HCT116 (cell line): Measurements from ENCODE around the gene LCN9. TPM values are rescaled to one million over a fixed set of nuclear protein-coding genes. Genes with fewer than 3 reads are reported as not detected.

ENCODE experiments used
- ATAC-seq: fragments of 200-7000 bp; cut with Tn5 transposase; 2 replicates; pipeline ENCODE4 v1.9.1; 2020; ENCODE audit warnings: mild to moderate bottlenecking, moderate library complexity
- BruUV-seq: library from RNA; stranded (reverse); fragments of 400-500 nt; replicated peaks from 2 replicates; lab custom pipeline; 2021; lab: Mats Ljungman, UMichigan
- CTCF ChIA-PET: fragments of 300-600 bp; sonication (Branson Sonifier 250); formaldehyde crosslinking; loops from one replicate; lab custom pipeline; 2021; ENCODE audit warnings: antibody characterized with exemption; lab: Charles Lee
- POLR2A ChIA-PET: fragments of 300-600, 350-600 bp; sonication (Branson Sonifier 250); formaldehyde crosslinking; loops from one replicate; lab custom pipeline; 2021; ENCODE audit warnings: antibody characterized with exemption; lab: Charles Lee
- RAD21 ChIA-PET, 2 experiments: fragments of 300-600 bp; sonication (Branson Sonifier 250); formaldehyde crosslinking; loops; one replicate each; lab custom pipeline; 2023; ENCODE audit warnings: low total read pairs in 2 of 2; ENCODE audit not compliant: uncharacterized antibody in 2 of 2, unreplicated experiment in 2 of 2, low non-redundant PET in 1 of 2; lab: Charles Lee
- DNase-seq: peaks from one replicate; pipeline ENCODE4 v3.0.0-alpha.2; 2010; ENCODE audit warnings: low read depth, low spot score
- H2AFZ ChIP-seq: fragments of 200-600 bp; shearing (Covaris generic), sonication (generic); 2 replicates; pipeline ENCODE4 v1.6.1; 2017; ENCODE audit warnings: low read depth, mixed run types, mixed read lengths, antibody characterized with exemption, low read length; ENCODE audit not compliant: poor library complexity, severe bottlenecking
- H3K27ac ChIP-seq: 2 replicates; pipeline ENCODE4 v1.5.1; 2012; ENCODE audit warnings: low read depth, low read length
- H3K27me3 ChIP-seq: fragments of 200-600 bp; sonication (generic); 2 replicates; pipeline ENCODE4 v1.6.1; 2016; ENCODE audit warnings: mixed run types, low read length, mixed read lengths; ENCODE audit not compliant: insufficient read depth
- H3K36me3 ChIP-seq, 2 experiments: fragments of 200-500 bp in 1 of 2; fragments of 200-600 bp in 1 of 2; sonication (Bioruptor generic) in 1 of 2; sonication (generic) in 1 of 2; 2 replicates each; pipeline versions ENCODE4 v1.5.1 to v1.6.1; 2014 to 2016; ENCODE audit warnings: low read length in 2 of 2, inconsistent platforms in 1 of 2, mixed read lengths in 1 of 2, mixed run types in 1 of 2; ENCODE audit not compliant: insufficient read depth in 2 of 2, control insufficient read depth in 1 of 2
- H3K4me1 ChIP-seq, 2 experiments: fragments of 200-600 bp in 1 of 2; sonication (generic) in 1 of 2; 2 replicates each; pipeline versions ENCODE4 v1.5.1 to v1.6.1; 2012 to 2017; ENCODE audit warnings: low read length in 2 of 2, inconsistent platforms in 1 of 2, mild to moderate bottlenecking in 1 of 2, mixed read lengths in 1 of 2, mixed run types in 1 of 2, moderate library complexity in 1 of 2; ENCODE audit not compliant: insufficient read depth in 2 of 2, control insufficient read depth in 1 of 2
- H3K4me2 ChIP-seq: fragments of 200-600 bp; sonication (generic); 2 replicates; pipeline ENCODE4 v1.6.1; 2017; ENCODE audit warnings: mixed run types, low read length, mixed read lengths
- H3K4me3 ChIP-seq, 2 experiments: fragments of 200-600 bp in 1 of 2; sonication (generic) in 1 of 2; replicated peaks in 1 of 2; 2 replicates each; pipeline ENCODE4 v1.5.1; 2011 to 2016; ENCODE audit warnings: low read length in 2 of 2, control low read depth in 1 of 2, low read depth in 1 of 2, mild to moderate bottlenecking in 1 of 2, mixed read lengths in 1 of 2, mixed run types in 1 of 2
- H3K79me2 ChIP-seq: fragments of 200-600 bp; sonication (generic); 2 replicates; pipeline ENCODE4 v1.6.1; 2017; ENCODE audit warnings: mild to moderate bottlenecking, mixed run types, low read length, moderate library complexity, mixed read lengths; ENCODE audit not compliant: insufficient read depth
- H3K9ac ChIP-seq: fragments of 200-600 bp; sonication (generic); 2 replicates; pipeline ENCODE4 v1.6.1; 2016; ENCODE audit warnings: low read length, mixed read lengths
- H3K9me2 ChIP-seq: fragments of 200-600 bp; sonication (generic), shearing (Covaris generic); 2 replicates; pipeline ENCODE4 v1.6.1; 2017; ENCODE audit warnings: mixed run types, mild to moderate bottlenecking, moderate library complexity; ENCODE audit not compliant: insufficient read depth
- H3K9me3 ChIP-seq, 2 experiments: fragments of 200-500 bp in 1 of 2; fragments of 200-600 bp in 1 of 2; sonication (Bioruptor generic) in 1 of 2; sonication (generic) in 1 of 2; 2 replicates each; pipeline ENCODE4 v1.6.1; 2014 to 2017; ENCODE audit warnings: low read length in 2 of 2, mixed read lengths in 2 of 2, inconsistent platforms in 1 of 2, low read depth in 1 of 2, mild to moderate bottlenecking in 1 of 2, mixed run types in 1 of 2, moderate library complexity in 1 of 2; ENCODE audit not compliant: control insufficient read depth in 1 of 2, insufficient read depth in 1 of 2
- H4K20me1 ChIP-seq: fragments of 200-600 bp; sonication (generic), shearing (Covaris generic); 2 replicates; pipeline ENCODE4 v1.6.1; 2017; ENCODE audit warnings: mixed run types, mild to moderate bottlenecking, moderate library complexity; ENCODE audit not compliant: insufficient read depth
- CBX3 ChIP-seq: IDR thresholded peaks from 2 replicates; pipeline ENCODE4 v1.6.1; 2012; ENCODE audit warnings: low read depth
- CEBPB ChIP-seq: IDR thresholded peaks from 2 replicates; pipeline ENCODE4 v1.6.1; 2012; ENCODE audit warnings: low read depth
- CTCF ChIP-seq, 3 experiments: fragments of 200-600 bp in 1 of 3; sonication (generic) in 1 of 3; IDR thresholded peaks in 2 of 3; conservative IDR thresholded peaks in 1 of 3; 2 replicates each; pipeline ENCODE4 v1.5.1; 2012 to 2017; ENCODE audit warnings: low read depth in 2 of 3, low read length in 2 of 3, antibody characterized with exemption in 1 of 3, borderline replicate concordance in 1 of 3, control low read depth in 1 of 3, mild to moderate bottlenecking in 1 of 3, mixed read lengths in 1 of 3, mixed run types in 1 of 3, moderate library complexity in 1 of 3; ENCODE audit not compliant: insufficient read depth in 1 of 3
- EGR1 ChIP-seq: IDR thresholded peaks from 2 replicates; pipeline ENCODE4 v1.6.1; 2012; ENCODE audit warnings: low read depth
- ELF1 ChIP-seq: IDR thresholded peaks from 2 replicates; pipeline ENCODE4 v1.6.1; 2012; ENCODE audit warnings: low read depth, borderline replicate concordance
- FOSL1 ChIP-seq: IDR thresholded peaks from 2 replicates; pipeline ENCODE4 v1.6.1; 2012; ENCODE audit warnings: low read depth
- JUND ChIP-seq: IDR thresholded peaks from 2 replicates; pipeline ENCODE4 v1.6.1; 2012
- MAX ChIP-seq: IDR thresholded peaks from 2 replicates; pipeline ENCODE4 v1.6.1; 2012
- POLR2AphosphoS5 ChIP-seq: IDR thresholded peaks from 2 replicates; pipeline ENCODE4 v1.6.1; 2011; ENCODE audit warnings: mild to moderate bottlenecking, low read depth, low read length, moderate library complexity
- RAD21 ChIP-seq: IDR thresholded peaks from 2 replicates; pipeline ENCODE4 v1.6.1; 2012; ENCODE audit warnings: low read depth, mild to moderate bottlenecking
- SIN3A ChIP-seq: IDR thresholded peaks from 2 replicates; pipeline ENCODE4 v1.6.1; 2012; ENCODE audit warnings: low read depth
- SRF ChIP-seq: IDR thresholded peaks from 2 replicates; pipeline ENCODE4 v1.6.1; 2012; ENCODE audit warnings: low read depth
- TCF7L2 ChIP-seq: IDR thresholded peaks from 2 replicates; pipeline ENCODE4 v1.7.0; 2011; ENCODE audit warnings: borderline replicate concordance, inconsistent platforms; ENCODE audit not compliant: insufficient read depth, insufficient read length; ENCODE audit errors: extremely low read depth
- YY1 ChIP-seq: IDR thresholded peaks from 2 replicates; pipeline ENCODE4 v1.6.1; 2011; ENCODE audit warnings: low read length, low read depth, moderate library complexity, mild to moderate bottlenecking; ENCODE audit not compliant: insufficient replicate concordance; ENCODE audit errors: extremely low read depth
- ZBTB33 ChIP-seq: IDR thresholded peaks from 2 replicates; pipeline ENCODE4 v1.6.1; 2011; ENCODE audit warnings: mild to moderate bottlenecking, low read length, moderate library complexity; ENCODE audit not compliant: insufficient replicate concordance; ENCODE audit errors: extremely low read depth
- ZFX ChIP-seq: fragments of 450-650 bp; IDR thresholded peaks from 2 replicates; pipeline ENCODE4 v1.6.1; 2017
- intact Hi-C: fragments of 100-400 bp; cut with micrococcal nuclease; formaldehyde crosslinking; loops from 2 replicates; pipeline ENCODE4 v1.10.0; 2022
- total RNA-seq: library from RNA; stranded (reverse); gene quantifications from one replicate; pipeline ENCODE4 v1.2.1, GENCODE V29; 2021; ENCODE audit not compliant: unreplicated experiment

The LCN9 gene
- total RNA-seq, 1 experiment from 2014 or later = not detected

DNA sequence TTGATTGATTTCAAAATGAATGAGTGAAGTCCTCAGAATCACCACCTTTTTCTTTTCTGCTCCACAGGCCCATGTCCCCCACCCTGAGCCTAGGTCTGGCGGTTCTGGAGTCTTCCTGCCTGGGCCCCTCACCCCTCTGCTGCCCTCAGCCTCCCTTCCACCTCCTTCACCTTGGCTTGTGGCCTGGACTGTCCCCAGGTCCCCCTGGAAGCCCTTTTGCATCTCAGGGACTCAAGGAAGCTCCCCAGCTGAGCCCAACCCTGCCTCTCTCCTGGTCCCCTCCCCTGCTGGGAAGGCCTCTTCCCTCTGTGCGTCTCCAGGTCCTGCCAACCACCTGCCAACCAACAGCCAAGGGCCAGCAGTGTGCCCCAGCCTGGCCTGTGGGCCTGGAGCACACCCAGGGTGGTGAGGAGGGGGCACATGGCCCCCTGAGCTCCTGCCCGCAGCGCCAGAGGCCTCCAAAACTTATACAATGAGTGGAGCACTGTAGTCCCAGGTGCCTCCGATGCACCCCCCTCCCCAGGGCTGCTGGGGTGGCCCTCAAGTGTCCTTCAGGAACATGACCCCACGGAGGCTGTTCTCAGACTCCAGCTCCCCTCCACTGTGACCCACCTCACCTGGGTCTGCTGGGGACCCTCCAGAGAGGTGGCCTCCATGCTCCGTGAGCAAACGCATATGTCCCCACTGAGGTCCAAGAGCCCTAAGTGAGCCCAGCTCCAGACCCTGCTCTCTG is 44.1 kb upstream of the LCN9 start:
- no peaks in the 10 kb centered on the region for H3K36me3 ChIP-seq

DNA sequence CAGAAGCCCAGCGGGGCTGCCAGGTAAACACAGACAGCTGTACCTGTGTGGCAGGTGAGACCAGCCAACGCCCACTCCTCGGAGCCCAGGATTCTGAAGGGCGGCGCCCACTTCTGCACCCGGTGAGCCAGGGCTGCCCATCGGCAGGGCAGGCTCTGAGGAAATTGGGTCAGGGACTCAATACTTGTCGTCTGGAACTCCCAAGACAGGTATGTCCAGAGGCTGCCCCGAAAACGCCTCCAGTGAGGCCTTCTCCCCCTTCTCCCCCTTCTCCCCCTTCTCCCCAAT is 43.6 kb upstream of the LCN9 start:
- Histone ChIP-seq H3K4me3 (no peak overlapping the region), H4K20me1 (no peaks in the 10 kb centered on the region), H2AFZ (no peak overlapping the region), H3K36me3 (no peaks in the 10 kb centered on the region), H3K4me2 (no peak overlapping the region), H3K9me2 (no peaks in the 10 kb centered on the region), H3K4me1 (no peaks in the 10 kb centered on the region), H3K9ac (no peak overlapping the region), H3K27me3 (no peaks in the 10 kb centered on the region), H3K27ac (no peak overlapping the region), H3K79me2 (no peaks in the 10 kb centered on the region), H3K9me3 (no peaks in the 10 kb centered on the region)
- no peak for ATAC-seq
- intact Hi-C loops = no loop called here
- ChIA-PET CTCF (no interaction called here), POLR2A (no interaction called here), RAD21 (no interaction called here)
- TF ChIP-seq SIN3A (no peak), EGR1 (no peak), FOSL1 (no peak), MAX (no peak), SRF (no peak), JUND (no peak), CTCF (IDR thresholded peaks at IDR 0.05 in 2 of 3, conservative IDR thresholded peaks at IDR 0.05 in 1 of 3; ENCODE audit: borderline replicate concordance in 1 of 3, insufficient read depth in 1 of 3, low read depth in 2 of 3, low read length in 2 of 3) (no peak), CBX3 (no peak), TCF7L2 (no peak), CEBPB (no peak), ZBTB33 (no peak), POLR2AphosphoS5 (no peak), RAD21 (no peak), YY1 (no peak), ZFX (no peak), ELF1 (no peak)
- BruUV-seq = no TSS peak
- no peak for DNase-seq

More for the DNA sequence above, 44.1 kb upstream of the LCN9 start:
- Histone ChIP-seq H2AFZ (no peak overlapping the region), H3K4me3 (no peak overlapping the region), H3K9me2 (no peaks in the 10 kb centered on the region), H3K27ac (no peak overlapping the region), H3K9me3 (no peaks in the 10 kb centered on the region), H3K9ac (no peak overlapping the region), H4K20me1 (no peaks in the 10 kb centered on the region), H3K27me3 (no peaks in the 10 kb centered on the region), H3K79me2 (no peaks in the 10 kb centered on the region), H3K4me1 (no peaks in the 10 kb centered on the region), H3K4me2 (no peak overlapping the region)
- no TSS peak for BruUV-seq
- RAD21 ChIA-PET = no interaction called here
- POLR2A ChIA-PET = no interaction called here
- DNase-seq = no peak
- intact Hi-C loops = no loop called here
- ATAC-seq = no peak
- no peak for TF ChIP-seq TCF7L2
- CTCF ChIA-PET = no interaction called here
